SK-N-SH treated with all-trans-retinoic acid at 6 μM for 48 hours (cell line): Measurements from ENCODE around the gene PLD1.

Experiments used
- ATAC-seq: fragments of 200-7000 bp; cut with Tn5 transposase; 3 replicates; pipeline ENCODE4 v1.9.1; 2020; ENCODE audit warnings: mild to moderate bottlenecking, moderate library complexity
- BACH2 ChIP-seq: fragments of 250-450 bp; sonication (Bioruptor Pico); IDR thresholded peaks from 2 replicates; pipeline ENCODE4 v1.9.0; 2021; ENCODE audit warnings: mild to moderate bottlenecking, borderline replicate concordance
- CREB5 ChIP-seq: fragments of 250-450 bp; sonication (Bioruptor Pico); IDR thresholded peaks from 2 replicates; pipeline ENCODE4 v1.5.1; 2020; ENCODE audit warnings: low read depth, mild to moderate bottlenecking, moderate library complexity
- CSDC2 ChIP-seq: fragments of 250-450 bp; sonication (Bioruptor Pico); IDR thresholded peaks from 2 replicates; pipeline ENCODE4 v1.5.0; 2020; ENCODE audit warnings: mild to moderate bottlenecking, moderate library complexity
- CSRNP3 ChIP-seq: fragments of 250-450 bp; sonication (Bioruptor Pico); IDR thresholded peaks from 2 replicates; pipeline ENCODE4 v1.5.1; 2021; ENCODE audit warnings: mild to moderate bottlenecking, moderate library complexity
- ESRRG ChIP-seq: fragments of 250-450 bp; sonication (Bioruptor Pico); IDR thresholded peaks from 2 replicates; pipeline ENCODE4 v1.6.1; 2021; ENCODE audit warnings: mild to moderate bottlenecking
- GLIS3 ChIP-seq: fragments of 250-450 bp; sonication (Bioruptor Pico); IDR thresholded peaks from 2 replicates; pipeline ENCODE4 v1.5.0; 2020; ENCODE audit warnings: mild to moderate bottlenecking, moderate library complexity
- ISL1 ChIP-seq: fragments of 250-450 bp; sonication (Bioruptor Pico); IDR thresholded peaks from 2 replicates; pipeline ENCODE4 v2.1.2; 2022; ENCODE audit warnings: mild to moderate bottlenecking, moderate library complexity
- OSR1 ChIP-seq: fragments of 250-450 bp; sonication (Bioruptor Pico); IDR thresholded peaks from 2 replicates; pipeline ENCODE4 v1.8.0; 2022; ENCODE audit warnings: moderate library complexity, mild to moderate bottlenecking, inconsistent platforms
- PPARA ChIP-seq: fragments of 250-450 bp; sonication (Bioruptor Pico); IDR thresholded peaks from 2 replicates; pipeline ENCODE4 v1.5.0; 2020; ENCODE audit warnings: mild to moderate bottlenecking, borderline replicate concordance
- RARB ChIP-seq: fragments of 250-450 bp; sonication (Bioruptor Pico); IDR thresholded peaks from 2 replicates; pipeline ENCODE4 v1.8.0; 2021; ENCODE audit warnings: mild to moderate bottlenecking, moderate library complexity
- SNAI2 ChIP-seq: fragments of 250-450 bp; sonication (Bioruptor Pico); IDR thresholded peaks from 2 replicates; pipeline ENCODE4 v1.5.0; 2020; ENCODE audit warnings: mild to moderate bottlenecking, moderate library complexity
- TCF4 ChIP-seq: fragments of 250-450 bp; sonication (Bioruptor Pico); IDR thresholded peaks from 2 replicates; pipeline ENCODE4 v1.8.0; 2021; ENCODE audit warnings: mild to moderate bottlenecking, moderate library complexity, borderline replicate concordance
- TOX ChIP-seq: fragments of 250-450 bp; sonication (Bioruptor Pico); IDR thresholded peaks from 2 replicates; pipeline ENCODE4 v1.8.0; 2021; ENCODE audit warnings: mild to moderate bottlenecking, moderate library complexity, borderline replicate concordance
- ZC3H10 ChIP-seq: fragments of 250-450 bp; sonication (Bioruptor Pico); IDR thresholded peaks from 2 replicates; pipeline ENCODE4 v1.5.1; 2021; ENCODE audit warnings: mild to moderate bottlenecking, moderate library complexity
- ZFP3 ChIP-seq: fragments of 250-450 bp; sonication (Bioruptor Pico); IDR thresholded peaks from 2 replicates; pipeline ENCODE4 v1.5.0; 2020; ENCODE audit warnings: mild to moderate bottlenecking, moderate library complexity
- ZFP30 ChIP-seq: fragments of 450-650 bp; formaldehyde crosslinking; IDR thresholded peaks from 2 replicates; pipeline ENCODE4 v1.5.0; 2022; ENCODE audit warnings: mild to moderate bottlenecking, moderate library complexity
- ZNF565 ChIP-seq: fragments of 450-650 bp; formaldehyde crosslinking; conservative IDR thresholded peaks from 2 replicates; pipeline ENCODE4 v1.5.0; 2020; ENCODE audit warnings: low read depth, mild to moderate bottlenecking, moderate library complexity
- ZNF70 ChIP-seq: fragments of 450-650 bp; formaldehyde crosslinking; IDR thresholded peaks from 2 replicates; pipeline ENCODE4 v1.5.0; 2020; ENCODE audit warnings: mild to moderate bottlenecking, moderate library complexity
- ZNF8 ChIP-seq: fragments of 450-650 bp; formaldehyde crosslinking; IDR thresholded peaks from 2 replicates; pipeline ENCODE4 v1.5.0; 2020; ENCODE audit warnings: mild to moderate bottlenecking, moderate library complexity
- TF ChIP-seq, protein P1 (sequence below): fragments of 250-450 bp; sonication (Bioruptor Pico); IDR thresholded peaks from 2 replicates; pipeline ENCODE4 v1.5.0; 2020; ENCODE audit warnings: mild to moderate bottlenecking, moderate library complexity
- TF ChIP-seq, protein P2 (sequence below): fragments of 250-450 bp; sonication (Bioruptor Pico); IDR thresholded peaks from 2 replicates; pipeline ENCODE4 v1.8.0; 2020; ENCODE audit warnings: mild to moderate bottlenecking, moderate library complexity, borderline replicate concordance
- TF ChIP-seq, protein P3 (sequence below): fragments of 250-450 bp; sonication (Bioruptor Pico); IDR thresholded peaks from 2 replicates; pipeline ENCODE4 v1.8.0; 2021; ENCODE audit warnings: low read depth, mild to moderate bottlenecking, moderate library complexity, borderline replicate concordance

Gene PLD1

GRCh38 chr3:171653701-171654100 is 156.6 kb downstream of the PLD1 start:
- ATAC-seq, result no peak
- TF ChIP-seq ZFP3 (CRISPR knock-in tag) (no peak), ESRRG (CRISPR knock-in tag) (no peak), PPARA (CRISPR knock-in tag) (no peak), ZNF70 (CRISPR knock-in tag) (no peak), ZNF8 (no peak), ZNF565 (CRISPR knock-in tag) (no peak), RARB (CRISPR knock-in tag) (no peak), TCF4 (CRISPR knock-in tag) (no peak), ISL1 (CRISPR knock-in tag) (no peak), CSDC2 (CRISPR knock-in tag) (no peak), BACH2 (CRISPR knock-in tag) (no peak), OSR1 (CRISPR knock-in tag) (no peak), TOX (CRISPR knock-in tag) (no peak), SNAI2 (CRISPR knock-in tag) (no peak)
- TF ChIP-seq, protein P1, sequence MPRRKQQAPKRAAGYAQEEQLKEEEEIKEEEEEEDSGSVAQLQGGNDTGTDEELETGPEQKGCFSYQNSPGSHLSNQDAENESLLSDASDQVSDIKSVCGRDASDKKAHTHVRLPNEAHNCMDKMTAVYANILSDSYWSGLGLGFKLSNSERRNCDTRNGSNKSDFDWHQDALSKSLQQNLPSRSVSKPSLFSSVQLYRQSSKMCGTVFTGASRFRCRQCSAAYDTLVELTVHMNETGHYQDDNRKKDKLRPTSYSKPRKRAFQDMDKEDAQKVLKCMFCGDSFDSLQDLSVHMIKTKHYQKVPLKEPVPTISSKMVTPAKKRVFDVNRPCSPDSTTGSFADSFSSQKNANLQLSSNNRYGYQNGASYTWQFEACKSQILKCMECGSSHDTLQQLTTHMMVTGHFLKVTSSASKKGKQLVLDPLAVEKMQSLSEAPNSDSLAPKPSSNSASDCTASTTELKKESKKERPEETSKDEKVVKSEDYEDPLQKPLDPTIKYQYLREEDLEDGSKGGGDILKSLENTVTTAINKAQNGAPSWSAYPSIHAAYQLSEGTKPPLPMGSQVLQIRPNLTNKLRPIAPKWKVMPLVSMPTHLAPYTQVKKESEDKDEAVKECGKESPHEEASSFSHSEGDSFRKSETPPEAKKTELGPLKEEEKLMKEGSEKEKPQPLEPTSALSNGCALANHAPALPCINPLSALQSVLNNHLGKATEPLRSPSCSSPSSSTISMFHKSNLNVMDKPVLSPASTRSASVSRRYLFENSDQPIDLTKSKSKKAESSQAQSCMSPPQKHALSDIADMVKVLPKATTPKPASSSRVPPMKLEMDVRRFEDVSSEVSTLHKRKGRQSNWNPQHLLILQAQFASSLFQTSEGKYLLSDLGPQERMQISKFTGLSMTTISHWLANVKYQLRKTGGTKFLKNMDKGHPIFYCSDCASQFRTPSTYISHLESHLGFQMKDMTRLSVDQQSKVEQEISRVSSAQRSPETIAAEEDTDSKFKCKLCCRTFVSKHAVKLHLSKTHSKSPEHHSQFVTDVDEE (CRISPR knock-in tag), result no peak
- TF ChIP-seq, protein P2, sequence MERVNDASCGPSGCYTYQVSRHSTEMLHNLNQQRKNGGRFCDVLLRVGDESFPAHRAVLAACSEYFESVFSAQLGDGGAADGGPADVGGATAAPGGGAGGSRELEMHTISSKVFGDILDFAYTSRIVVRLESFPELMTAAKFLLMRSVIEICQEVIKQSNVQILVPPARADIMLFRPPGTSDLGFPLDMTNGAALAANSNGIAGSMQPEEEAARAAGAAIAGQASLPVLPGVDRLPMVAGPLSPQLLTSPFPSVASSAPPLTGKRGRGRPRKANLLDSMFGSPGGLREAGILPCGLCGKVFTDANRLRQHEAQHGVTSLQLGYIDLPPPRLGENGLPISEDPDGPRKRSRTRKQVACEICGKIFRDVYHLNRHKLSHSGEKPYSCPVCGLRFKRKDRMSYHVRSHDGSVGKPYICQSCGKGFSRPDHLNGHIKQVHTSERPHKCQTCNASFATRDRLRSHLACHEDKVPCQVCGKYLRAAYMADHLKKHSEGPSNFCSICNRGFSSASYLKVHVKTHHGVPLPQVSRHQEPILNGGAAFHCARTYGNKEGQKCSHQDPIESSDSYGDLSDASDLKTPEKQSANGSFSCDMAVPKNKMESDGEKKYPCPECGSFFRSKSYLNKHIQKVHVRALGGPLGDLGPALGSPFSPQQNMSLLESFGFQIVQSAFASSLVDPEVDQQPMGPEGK (CRISPR knock-in tag), result no peak

DNA sequence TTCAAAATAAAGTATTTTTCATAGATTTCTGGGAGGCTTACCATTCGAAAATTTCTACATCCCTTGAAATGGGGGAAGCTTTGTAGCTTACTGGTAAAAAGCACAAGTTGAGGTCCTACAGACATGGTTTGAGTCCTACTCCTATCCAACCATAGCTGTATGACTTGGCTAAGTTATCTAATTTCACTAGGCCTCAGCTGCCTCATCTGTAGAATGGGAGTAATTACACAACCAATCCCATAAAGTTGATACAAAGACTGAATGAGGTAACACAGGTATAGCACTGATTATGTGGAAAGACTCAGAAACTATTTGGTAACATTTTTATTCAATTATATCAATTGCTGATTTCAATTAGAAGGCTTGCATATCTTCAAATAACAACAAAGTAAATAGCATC is 157.4 kb downstream of the PLD1 start:
- ATAC-seq, result no peak
- TF ChIP-seq ZNF565 (CRISPR knock-in tag) (no peak), CREB5 (CRISPR knock-in tag) (no peak), GLIS3 (no peak), PPARA (CRISPR knock-in tag) (no peak), ZC3H10 (CRISPR knock-in tag) (no peak), ZFP3 (CRISPR knock-in tag) (no peak), BACH2 (CRISPR knock-in tag) (no peak), ZNF70 (CRISPR knock-in tag) (no peak), CSRNP3 (CRISPR knock-in tag) (no peak), TCF4 (CRISPR knock-in tag) (no peak), ZFP30 (CRISPR knock-in tag) (no peak), SNAI2 (CRISPR knock-in tag) (no peak), OSR1 (CRISPR knock-in tag) (no peak), RARB (CRISPR knock-in tag) (no peak), ISL1 (CRISPR knock-in tag) (no peak), TOX (CRISPR knock-in tag) (no peak)
- TF ChIP-seq, protein P1 (CRISPR knock-in tag), result no peak
- TF ChIP-seq, protein P3, sequence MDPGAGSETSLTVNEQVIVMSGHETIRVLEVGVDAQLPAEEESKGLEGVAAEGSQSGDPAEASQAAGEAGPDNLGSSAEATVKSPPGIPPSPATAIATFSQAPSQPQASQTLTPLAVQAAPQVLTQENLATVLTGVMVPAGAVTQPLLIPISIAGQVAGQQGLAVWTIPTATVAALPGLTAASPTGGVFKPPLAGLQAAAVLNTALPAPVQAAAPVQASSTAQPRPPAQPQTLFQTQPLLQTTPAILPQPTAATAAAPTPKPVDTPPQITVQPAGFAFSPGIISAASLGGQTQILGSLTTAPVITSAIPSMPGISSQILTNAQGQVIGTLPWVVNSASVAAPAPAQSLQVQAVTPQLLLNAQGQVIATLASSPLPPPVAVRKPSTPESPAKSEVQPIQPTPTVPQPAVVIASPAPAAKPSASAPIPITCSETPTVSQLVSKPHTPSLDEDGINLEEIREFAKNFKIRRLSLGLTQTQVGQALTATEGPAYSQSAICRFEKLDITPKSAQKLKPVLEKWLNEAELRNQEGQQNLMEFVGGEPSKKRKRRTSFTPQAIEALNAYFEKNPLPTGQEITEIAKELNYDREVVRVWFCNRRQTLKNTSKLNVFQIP (CRISPR knock-in tag), result no peak
- TF ChIP-seq, protein P2 (CRISPR knock-in tag), result no peak
